Activated T-cell treated with anti-CD3 and anti-CD28 coated beads for 4 hours (primary cell): Measurements from ENCODE around the gene PRSS21.

Source experiments
- DNase-seq: peaks from one replicate; pipeline ENCODE4 v3.0.0-alpha.2; 2020

The PRSS21 gene

DNA sequence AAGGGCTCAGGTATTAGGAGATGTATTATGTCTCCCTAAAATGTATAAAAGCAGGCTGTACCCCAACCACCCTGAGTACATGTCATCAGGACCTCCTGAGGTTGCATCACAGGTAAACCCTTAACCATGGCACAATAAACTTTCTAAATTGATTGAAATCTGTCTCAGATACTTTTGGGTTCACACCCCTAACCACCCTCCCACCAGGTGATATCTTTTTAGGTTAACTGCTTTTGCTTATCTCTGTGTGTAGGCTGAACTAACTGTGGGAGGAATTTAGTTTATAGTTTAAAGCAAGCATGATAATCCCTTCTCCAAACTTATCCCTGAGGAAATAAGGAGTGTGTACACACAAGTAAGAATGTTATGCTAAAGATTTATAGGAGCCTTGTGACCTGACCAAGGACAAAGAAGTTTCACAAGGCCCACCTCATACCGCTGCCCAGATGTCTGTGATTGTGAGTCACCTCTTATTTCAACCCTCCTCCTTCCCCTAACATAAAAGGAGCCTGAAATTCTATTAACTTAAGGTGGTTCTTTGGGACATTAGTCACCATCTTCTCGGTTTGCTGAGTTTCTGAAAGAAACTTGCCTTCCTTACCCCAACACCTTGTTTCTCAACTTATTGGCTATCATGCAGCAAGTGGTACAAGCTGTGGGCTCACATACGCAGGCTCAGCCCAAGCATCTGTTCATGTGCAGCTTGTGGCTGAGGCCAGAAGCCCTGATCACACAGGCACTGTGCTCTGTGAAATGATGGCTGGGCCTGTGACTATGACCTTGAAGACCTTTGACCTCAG, 29.7 kb downstream of the PRSS21 start:
- DNase-seq: no peak

DNA sequence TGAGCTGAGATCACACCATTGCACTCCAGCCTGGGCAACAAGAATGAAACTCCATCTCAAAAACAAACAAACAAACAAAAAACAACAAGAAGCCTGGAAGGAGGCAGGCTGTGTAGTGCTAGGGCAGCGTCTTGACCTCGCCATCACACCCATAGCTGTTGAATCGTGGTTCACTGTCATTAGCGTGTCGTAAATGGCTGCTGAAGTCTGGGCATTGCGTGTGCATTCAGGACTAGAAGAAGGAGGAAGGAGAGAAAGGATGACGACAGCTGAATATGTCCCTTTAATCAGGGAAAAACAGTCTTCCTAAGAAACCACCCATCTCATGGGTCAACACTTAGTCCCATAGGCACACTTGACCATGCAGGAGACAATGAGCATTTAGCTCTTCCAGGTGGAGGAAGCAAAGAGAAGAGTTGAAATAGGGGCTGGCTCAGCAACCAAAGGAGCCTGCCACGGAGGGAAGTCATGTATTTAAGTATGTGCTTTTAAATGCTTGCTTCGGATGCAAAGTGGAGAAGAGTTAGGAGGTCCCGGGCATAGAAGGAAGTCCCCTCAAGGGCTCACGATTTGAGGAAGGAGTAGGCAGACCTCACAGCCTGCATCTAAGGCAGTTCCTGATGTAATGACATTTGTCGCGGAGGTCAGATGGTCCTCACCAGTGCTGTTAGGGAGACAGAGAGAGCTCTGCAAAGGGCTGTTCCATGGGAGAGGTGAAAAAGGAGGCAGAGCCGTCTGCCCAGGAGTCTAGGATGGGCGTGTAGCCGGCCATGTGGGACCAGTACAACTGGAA, 32.1 kb downstream of the PRSS21 start:
- no peak for DNase-seq

DNA sequence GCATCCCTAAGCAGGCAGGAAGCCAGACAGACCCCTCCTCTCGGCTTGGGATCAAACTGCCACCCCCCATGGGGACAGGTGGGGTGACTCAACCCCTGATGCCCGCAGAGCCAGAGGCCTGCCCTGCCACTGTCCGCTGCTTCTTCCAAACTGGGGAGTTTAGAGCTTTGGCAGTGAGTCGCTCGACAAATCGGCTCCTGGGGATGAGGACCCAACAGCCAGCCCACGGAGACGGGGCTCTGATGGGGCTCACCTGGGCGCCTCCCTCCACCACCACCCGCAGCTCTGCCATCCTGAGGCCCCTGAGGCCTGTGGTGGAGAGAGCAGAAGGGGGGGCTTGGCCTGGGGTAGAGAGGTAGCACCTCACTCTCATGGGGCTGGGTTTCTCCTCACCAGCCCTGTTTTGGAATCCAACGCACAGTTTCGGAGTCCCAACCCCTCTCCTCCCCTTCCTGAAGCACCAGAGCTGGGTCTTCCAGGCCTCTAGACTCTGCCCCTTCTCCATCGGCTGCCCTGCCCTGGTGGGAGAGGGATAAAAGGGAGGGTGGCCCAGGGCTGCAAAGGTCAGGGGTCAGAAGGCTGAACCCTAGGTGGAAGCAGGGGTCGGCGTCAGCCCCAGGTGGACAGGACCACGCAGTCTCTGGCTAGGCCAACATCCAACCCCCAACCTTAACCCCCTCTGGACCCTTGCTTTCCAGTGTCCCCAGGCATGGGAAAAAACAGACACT, 35.1 kb downstream of the PRSS21 start:
- DNase-seq: no peak

DNA sequence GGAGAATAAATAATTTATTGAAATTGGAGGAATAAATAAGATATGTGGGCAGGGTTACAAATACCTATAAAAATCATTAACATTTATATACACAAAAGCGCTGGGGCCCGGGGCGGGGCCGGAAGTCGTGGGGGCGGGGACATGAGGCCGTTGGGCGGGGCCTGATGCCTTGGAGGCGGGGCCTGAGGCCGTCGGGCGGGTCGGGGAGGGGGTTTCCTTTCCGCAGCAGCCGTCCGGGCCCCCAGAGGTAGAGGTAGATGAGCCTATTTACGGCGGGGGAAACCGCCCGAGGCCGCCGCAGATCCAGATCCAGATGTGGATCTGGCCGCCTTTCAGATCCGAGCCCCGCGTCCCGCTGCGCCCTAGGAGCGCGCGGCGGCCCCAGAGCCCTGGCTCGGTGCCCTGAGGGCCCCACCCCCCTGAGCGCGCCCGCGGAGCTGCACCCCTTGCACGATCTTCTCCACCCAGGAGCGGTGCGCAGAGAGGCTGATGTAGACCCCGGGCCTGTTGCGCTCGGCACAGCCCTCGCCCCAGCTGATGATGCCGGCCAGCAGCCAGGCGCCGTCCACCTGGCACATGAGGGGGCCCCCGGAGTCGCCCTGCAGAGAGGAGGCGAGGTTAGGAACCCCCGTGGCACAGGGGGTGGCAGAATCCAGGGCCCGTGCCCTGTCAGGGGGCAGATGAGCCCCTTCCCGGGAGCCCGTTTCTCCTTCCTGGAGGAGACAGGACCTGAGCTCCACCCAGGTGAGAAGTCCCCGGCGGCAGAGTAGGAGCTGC, 35.9 kb downstream of the PRSS21 start:
- DNase-seq: no peak

DNA sequence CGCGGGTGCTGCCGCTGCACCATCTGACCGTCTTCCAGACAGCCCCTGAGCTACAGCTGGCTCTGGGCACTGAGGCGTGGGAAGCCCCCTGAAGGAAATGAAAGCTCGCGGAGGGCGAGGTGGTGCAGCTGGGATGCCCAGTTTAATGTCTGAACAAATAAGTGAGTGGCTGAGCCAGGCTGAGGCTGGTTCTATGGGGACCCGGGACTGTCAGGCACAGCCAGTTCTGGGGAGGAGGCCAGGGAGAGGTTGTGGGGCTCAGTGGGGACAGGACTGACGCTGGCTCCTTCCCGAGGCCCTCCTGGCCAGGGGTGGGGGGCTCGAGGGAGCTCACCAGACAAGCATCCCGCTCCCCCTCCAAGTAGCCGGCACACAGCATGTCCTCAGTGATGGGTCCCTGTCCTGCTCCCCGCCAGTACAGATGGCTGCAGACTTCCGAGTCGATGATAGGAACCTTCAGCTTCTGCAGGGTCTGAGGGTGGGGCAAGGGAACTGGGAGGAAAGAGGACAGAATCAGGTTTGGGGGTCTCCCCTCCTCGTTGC, 36.6 kb downstream of the PRSS21 start:
- DNase-seq: no peak

DNA sequence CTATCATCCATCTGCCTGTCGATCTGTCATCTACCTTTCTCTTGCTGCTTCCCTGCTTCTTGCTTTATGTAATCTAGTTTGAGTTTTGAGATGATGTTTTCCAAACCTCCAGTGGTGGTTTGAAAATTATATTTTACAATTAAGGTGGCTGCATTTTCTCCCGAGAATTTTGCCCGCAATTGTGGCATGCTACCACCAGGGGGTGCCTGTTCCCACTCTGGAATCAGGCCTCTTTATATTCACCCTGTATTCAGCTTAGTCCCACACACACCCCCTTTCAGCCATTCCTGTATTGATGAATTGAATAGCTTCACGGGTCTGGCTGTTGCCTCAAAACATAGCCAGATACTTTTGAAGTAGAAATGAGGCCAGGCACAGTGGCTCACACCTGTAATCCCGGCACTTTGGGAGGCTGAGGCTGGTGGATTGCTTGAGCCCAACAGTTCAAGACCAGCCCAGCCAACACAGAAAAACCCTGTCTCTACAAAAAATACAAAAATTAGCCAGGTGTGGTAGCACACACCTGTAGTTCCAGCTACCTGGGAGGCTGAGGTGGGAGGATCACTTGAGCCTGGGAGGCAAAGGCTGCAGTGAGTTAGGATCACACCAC, 37.8 kb downstream of the PRSS21 start:
- DNase-seq: no peak

DNA sequence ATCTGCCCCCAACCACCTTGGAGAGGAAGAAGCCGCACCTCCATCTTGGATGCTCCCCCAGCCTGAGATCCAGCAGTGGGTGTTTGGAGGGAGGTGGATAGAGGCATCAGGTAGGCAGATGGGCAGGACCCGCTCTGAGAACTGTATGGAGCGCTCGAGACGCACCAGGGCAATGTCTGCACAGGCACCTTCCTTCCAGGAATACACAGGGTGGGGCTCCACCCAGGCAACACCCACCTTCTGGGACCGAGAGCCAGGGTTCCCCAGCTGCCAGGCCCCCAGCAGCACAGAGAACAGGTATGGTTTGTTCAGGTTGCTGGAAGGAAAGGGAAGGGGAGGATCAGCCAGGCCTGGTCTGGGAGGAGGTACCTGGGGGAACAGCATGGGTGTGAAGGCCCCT, 38.5 kb downstream of the PRSS21 start:
- no peak for DNase-seq

DNA sequence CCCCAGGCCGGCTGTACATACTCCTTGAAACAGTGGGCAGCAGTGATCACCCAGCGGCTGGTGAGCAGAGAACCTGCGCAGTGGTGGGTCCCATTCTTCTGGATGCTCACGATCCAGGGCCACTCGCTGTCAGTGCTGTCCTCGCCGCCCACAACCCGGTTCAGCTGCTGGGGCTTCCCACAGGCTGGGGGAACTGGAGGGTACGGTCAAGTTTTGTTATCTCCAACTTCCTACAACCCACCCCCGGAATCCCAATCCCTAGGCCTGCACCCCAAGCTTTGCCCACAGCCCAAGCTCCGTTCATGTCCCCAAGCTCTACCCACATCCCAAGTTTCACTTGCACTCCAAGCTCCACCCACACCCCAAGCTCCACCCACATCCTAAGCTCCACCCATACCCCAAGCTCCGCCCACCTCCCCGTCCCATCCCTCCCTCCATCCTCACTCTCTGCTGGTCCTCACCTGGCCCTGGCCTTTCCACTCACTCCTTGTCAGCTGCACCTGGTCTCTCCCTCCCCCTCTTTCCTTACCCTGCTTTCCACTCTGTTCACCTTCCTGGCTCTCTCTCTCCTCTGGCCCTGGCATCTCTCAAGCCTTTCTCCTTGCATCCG, 39.1 kb downstream of the PRSS21 start:
- DNase-seq: no peak

DNA sequence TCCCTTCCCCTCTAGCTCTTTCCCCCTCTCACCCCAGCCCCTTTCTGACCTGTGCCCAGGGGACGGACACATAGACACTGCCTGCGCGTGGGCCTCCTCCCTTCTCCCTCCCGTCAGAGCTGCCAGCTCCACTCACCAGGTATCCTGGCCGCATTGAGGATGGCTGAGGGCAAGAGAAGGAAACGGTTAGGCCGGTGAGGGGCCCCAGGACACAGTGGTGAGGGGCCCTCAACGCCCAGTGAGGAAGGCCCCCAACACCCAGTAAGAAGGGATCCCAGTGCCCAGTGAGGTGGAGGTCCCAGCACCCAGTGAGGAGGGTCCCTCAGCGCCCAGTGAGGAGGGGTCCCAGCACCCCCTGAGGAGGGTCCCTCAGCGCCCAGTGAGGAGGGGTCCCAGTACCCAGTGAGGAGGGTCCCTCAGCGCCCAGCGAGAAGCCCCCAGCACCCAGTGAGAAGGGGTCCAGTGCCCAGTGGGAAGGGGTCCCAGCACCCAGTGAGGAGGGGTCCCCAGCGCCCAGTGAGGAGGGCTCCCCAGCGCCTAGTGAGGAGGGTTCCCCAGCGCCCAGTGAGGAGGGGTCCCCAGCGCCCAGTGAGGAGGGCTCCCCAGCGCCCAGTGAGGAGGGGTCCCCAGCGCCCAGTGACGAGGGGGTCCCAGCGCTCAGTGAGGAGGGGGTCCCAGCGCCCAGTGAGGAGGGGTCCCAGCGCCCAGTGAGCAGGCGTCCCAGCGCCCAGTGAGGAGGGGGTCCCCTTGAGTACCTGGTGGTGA, 39.8 kb downstream of the PRSS21 start:
- DNase-seq: no peak

DNA sequence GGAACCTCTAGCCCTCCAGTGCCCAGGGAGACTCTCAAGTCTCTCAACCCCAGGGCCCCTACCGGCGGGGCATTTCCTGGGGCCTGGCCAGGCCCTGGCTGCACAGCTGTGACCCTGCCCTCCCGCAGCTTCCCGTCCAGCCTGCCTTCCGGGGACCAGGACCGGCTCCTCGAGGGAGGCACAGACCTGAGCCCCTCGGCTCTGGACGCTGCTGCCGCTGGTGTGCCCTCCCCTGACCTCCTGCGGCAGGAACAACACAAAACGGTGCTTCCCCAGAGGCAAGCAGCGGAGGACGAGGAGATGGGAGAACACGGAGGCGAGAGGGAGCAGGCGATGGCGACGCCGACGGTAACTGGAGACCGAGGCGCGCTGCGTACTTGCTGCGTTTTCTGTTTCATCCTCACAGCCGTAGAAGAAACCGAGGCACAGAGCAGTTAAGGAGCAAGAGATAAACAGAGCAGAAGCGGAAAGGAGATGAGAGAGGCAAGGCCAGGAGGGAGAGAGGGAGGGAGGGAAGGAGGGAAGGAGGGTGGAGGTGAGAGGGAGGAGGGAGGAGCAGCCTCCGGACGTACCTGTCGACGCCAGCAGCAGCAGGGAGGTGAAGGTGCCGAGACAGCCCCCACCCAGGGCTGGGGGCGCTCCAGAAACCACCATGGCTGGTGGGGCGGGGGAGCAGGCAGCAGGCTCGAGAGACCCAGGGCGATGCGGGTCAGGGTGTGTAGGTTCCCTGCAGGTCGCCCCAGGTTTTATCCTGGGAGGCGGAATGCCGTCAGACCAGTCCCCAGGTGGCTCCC, 40.6 kb downstream of the PRSS21 start, which contains the start of gene PRSS22:
PRSS22 (minus strand) TSS at position 720 of the 794 bp plus-strand sequence; CDS start at position 654, 66 bp downstream.
- no peak for DNase-seq

DNA sequence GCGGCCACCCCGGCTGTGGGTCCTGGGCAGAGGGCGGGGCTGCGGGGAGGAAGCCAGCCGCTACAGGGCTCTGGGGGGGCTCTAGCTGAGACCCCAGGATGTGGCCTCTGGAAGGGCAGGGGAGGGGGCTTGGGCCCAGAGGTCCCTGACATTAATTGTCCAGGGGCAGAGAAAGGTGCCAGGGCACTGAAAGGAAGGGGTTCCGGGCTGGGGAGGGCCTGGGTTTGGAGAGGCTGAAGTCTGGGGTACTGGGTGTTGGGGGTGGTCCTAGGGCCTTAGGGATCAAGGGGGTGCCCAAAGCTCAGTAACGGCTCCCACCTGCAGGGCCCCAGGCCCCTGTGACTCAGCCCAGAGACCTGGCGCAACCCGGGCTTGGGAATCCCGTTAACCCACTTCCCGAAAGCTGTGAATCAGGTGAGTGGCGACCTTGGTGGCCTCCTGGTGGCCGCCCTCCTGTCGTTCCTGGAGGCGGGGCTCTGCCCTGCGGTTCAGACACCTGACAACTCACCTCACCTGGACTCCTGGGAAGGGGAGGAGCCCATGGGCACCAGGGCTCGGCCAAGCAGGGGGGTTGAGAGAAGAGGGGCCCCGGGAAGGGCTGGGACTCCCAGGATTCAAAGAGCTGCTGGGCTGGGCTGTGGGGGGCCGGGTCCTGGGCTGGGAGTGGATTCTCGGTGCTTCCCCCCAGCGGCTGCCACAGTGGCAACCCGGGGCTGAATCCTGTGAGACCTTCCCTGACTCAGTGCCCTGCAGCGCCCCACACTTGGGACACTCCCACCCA, 41.4 kb downstream of the PRSS21 start:
- DNase-seq: no peak

DNA sequence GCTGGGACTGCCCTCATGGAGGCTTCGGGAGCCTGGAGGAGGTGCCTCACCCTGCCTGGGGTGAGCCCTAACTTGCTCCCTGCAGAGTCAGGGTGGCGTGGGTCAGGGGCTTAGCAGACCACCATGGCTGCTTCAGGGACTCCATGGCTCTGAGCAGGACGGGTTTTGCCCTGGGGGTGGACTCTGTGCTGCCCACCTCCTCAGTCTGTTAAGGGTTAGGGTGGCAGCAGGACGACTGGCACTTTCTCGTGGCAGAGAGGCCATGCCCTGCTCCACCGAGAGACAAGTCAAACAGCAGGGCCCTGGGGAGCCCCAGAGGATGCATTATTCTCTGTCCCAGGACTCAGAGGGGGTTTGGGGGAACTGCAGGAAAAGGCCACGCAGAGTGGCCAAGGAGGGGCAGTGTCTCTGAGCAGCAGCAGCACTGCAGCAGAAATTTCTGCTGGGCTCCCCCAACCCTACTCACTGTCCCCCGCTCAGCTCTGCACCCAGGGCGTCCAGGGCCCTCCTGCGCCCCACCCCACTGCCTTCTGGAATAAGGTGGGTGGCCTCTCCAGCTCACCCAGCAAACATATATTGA, 42.7 kb downstream of the PRSS21 start:
- no peak for DNase-seq

DNA sequence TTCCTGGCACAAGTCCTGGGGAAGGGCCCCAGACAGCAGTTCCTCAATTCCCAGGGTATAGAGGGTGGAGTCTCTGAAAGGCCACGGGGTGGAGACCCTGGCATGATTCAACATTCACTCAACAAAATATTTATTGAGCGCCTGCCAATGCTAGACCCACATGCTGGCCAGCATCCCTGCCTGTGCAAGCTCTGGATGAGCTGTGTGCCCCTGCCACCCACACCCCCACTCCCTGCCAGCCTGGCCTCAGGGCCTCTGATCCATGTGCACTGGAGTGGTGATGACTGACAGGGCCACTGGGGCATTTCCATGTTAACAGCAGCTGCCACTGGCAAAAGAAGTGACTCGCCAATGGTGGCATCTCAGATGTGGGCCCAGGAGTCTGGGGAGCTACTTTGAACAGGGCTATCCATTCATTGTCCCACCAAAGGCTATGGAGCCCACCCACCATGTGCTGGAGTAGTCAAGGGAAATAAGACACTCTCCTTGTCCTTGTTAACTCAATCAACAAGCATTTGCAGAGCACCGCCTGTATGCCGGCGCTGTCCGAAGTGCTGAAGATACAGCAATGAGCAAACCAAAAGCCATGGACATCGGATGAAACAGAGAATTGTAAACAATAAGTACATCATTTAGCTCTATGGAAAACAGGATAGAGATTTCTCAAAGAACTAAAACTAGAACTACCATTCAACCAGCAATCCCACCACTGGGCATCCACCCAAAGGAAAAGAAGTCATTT, 44.0 kb downstream of the PRSS21 start:
- no peak for DNase-seq

DNA sequence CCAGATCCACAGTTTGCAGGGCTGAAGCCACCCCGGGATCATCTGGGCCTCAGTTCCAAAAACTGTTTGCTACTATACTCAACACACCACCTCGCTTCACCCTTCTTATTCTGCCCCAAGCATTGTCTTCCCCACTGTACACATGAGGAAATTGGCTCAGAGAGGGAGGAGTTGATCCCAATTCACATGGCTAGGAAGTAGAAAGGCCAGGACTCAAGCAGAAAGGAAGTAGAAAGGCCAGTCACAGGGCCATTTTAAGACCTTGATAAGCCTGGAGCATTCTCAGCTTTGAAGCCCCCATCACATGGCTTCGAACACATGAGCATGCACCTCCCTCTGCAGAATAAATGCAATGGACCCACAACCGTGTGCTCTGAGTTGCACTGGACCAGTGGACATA, 48.6 kb downstream of the PRSS21 start:
- no peak for DNase-seq

DNA sequence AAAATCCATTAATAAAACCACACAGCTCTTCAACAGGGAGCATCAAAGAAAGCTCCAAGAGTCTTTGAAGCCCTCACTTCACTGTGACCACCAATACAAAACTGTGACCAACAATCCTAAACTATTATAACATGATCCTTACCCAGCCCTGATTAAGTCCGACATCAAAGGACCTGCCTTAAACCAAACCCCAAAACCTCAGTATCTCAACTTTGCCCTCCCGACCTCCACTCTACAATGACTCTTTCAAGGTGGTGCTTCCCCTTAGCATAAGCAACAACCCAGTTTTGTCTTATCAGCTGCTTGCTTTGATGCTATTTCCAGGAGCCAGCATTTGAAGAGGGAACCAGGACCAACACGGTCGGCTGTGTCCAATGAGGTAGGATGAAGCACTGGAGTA, 49.4 kb downstream of the PRSS21 start:
- no peak for DNase-seq

DNA sequence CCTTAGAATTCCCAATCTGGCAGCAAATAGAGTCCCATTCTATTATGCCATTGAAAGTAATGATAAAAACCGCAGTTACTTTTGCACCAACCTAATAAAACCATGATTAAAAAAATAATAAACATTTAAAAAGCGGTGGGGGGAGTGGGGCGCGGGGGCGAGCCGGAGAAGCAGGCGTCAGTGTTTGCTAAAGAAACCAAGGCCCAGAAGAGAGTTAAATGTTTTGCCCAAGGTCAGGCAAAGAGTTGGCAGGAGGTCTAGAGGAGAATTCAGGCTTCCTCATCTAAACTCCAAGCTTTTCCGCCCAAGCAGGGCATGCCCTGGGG, 50.6 kb downstream of the PRSS21 start:
- DNase-seq: no peak

DNA sequence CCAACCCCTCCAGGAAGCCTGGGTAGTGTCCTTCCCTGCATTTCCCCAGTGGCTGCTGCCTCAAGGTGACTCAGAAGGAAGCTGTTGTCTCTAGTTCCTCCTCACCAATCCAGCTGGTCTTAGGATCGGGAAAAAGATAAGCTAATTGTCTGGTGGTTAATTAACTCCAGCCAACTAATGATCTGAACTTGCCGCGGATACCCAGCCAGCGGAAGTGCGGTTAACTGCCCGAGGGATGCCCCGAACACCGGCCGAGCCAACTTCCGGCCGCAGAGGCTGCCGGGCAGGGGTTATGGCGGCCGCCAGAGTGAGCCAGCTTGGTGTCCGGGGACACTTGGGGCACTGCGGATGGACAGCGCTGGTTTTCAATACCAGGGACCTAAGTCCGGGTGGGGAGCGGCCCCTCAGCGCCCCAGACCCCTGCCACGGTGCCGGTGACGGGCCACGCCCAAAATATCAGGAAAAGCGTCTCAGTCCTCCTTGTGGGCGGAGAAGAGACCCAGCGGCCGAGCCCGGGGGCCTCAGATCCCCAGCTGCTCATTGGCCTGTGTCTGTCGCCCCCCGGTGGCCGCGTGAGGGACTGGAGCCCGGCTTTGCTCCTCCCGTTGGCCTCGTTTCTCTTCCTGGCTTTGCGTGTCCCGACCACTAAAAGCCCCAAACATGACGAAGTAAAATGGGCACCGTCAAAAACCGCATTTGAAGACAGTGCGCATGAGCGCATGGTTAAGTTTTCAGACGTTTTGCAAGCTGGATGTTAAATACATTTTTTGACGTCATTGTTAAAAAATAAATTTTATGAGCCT, 51.2 kb downstream of the PRSS21 start:
- peak; percentile 89 for DNase-seq
